ENCODE data around the gene CORO1C. TPM values are rescaled to one million over a fixed set of nuclear protein-coding genes. Genes with fewer than 3 reads are reported as not detected.

CORO1C gene
- total RNA-seq, 1 donor from 2014 or later, result 107 TPM

- no peak for DNase-seq
Observed at GRCh38 chr12:108647585-108648287, 83.6 kb downstream of the CORO1C start.

GRCh38 chr12:108646600-108647579, 84.4 kb downstream of the CORO1C start:
- peak; percentile 68 for DNase-seq

- DNase-seq, result peak; percentile 69
Observed at GRCh38 chr12:108645686-108646599, 85.4 kb downstream of the CORO1C start.

- no peak for DNase-seq
Observed at GRCh38 chr12:108644811-108645120, 86.6 kb downstream of the CORO1C start.

- no peak for DNase-seq
Observed at GRCh38 chr12:108643941-108644810, 87.1 kb downstream of the CORO1C start.

GRCh38 chr12:108642899-108643654, 88.2 kb downstream of the CORO1C start:
- DNase-seq, result no peak

GRCh38 chr12:108642269-108642870, 88.9 kb downstream of the CORO1C start:
- peak; percentile 97 for DNase-seq

- no peak for DNase-seq
Observed at GRCh38 chr12:108641446-108642268, 89.7 kb downstream of the CORO1C start.

GRCh38 chr12:108640802-108641445, 90.4 kb downstream of the CORO1C start:
- no peak for DNase-seq

GRCh38 chr12:108638997-108639822, 92.1 kb downstream of the CORO1C start:
- DNase-seq, result no peak

GRCh38 chr12:108638141-108638827, 93.0 kb downstream of the CORO1C start:
- peak; percentile 86 for DNase-seq

GRCh38 chr12:108637222-108637971, 93.9 kb downstream of the CORO1C start:
- DNase-seq, result peak; percentile 80

- DNase-seq, result no peak
Observed at GRCh38 chr12:108635997-108636808, 95.1 kb downstream of the CORO1C start.

GRCh38 chr12:108635201-108635996, 95.9 kb downstream of the CORO1C start:
- peak; percentile 66 for DNase-seq
